K562 (cell line): ENCODE data around the gene DENND1A. TPM values are rescaled to one million over a fixed set of nuclear protein-coding genes. Genes with fewer than 3 reads are reported as not detected.

Experiments
- ATAC-seq: fragments of 200-7000 bp; cut with Tn5 transposase; 3 replicates; pipeline ENCODE4 v1.9.1; 2020; ENCODE audit warnings: moderate library complexity
- BruUV-seq: library from RNA; stranded (reverse); fragments of 400-500 nt; replicated peaks from 2 replicates; lab custom pipeline; 2021; lab: Mats Ljungman, UMichigan
- CTCF ChIA-PET: fragments of 300-600 bp; formaldehyde crosslinking; extraction: SDS; loops from one replicate; lab custom pipeline; 2021; ENCODE audit warnings: low intra/inter-chr PET ratio; lab: Yijun Ruan, JAX
- POLR2A ChIA-PET: fragments of 300-600, 350-650 bp; sonication (Branson Sonifier 250); formaldehyde crosslinking; extraction: SDS; loops from one replicate; lab custom pipeline; 2021; ENCODE audit warnings: antibody characterized with exemption, inconsistent platforms; lab: Yijun Ruan, JAX
- DNase-seq, 4 experiments: peaks; one replicate each; pipeline versions ENCODE4 v3.0.0 to v3.0.0-alpha.2; 2011 to 2018; ENCODE audit warnings: low spot score in 3 of 4, mixed read lengths in 3 of 4; ENCODE audit errors: extremely low read depth in 1 of 4
- FAIRE-seq: peaks from 2 replicates; lab custom pipeline; 2011; peaks lifted over from hg19 to GRCh38; lab: Jason Lieb, UNC
- H2AFZ ChIP-seq: 2 replicates; pipeline ENCODE4 v1.6.0; 2011; ENCODE audit warnings: low read depth, low read length, control low read depth, inconsistent platforms
- H3K27ac ChIP-seq: fragments of 200-600 bp; 3 replicates; pipeline ENCODE4 v1.8.0; 2011; ENCODE audit warnings: low read depth, mild to moderate bottlenecking, control low read depth, inconsistent platforms, low read length, moderate library complexity, mixed read lengths; ENCODE audit errors: extremely low read depth
- H3K27me3 ChIP-seq, 2 experiments: fragments of 300-600 bp in 1 of 2; 2 replicates in 1 of 2; 3 replicates in 1 of 2; pipeline versions ENCODE4 v1.6.0 to v1.8.0; 2011; ENCODE audit warnings: inconsistent platforms in 2 of 2, low read length in 2 of 2, mild to moderate bottlenecking in 1 of 2, mixed read lengths in 1 of 2, moderate library complexity in 1 of 2; ENCODE audit not compliant: control insufficient read depth in 2 of 2, insufficient read depth in 2 of 2
- H3K36me3 ChIP-seq: fragments of 300-600 bp; 3 replicates; pipeline ENCODE4 v1.8.0; 2011; ENCODE audit warnings: mild to moderate bottlenecking, low read length, inconsistent platforms; ENCODE audit not compliant: control insufficient read depth, insufficient read depth
- H3K4me1 ChIP-seq, 2 experiments: fragments of 200-600 bp in 1 of 2; replicated peaks in 1 of 2; 2 replicates in 1 of 2; 3 replicates in 1 of 2; pipeline versions ENCODE4 v1.5.1 to v1.8.0; 2011; ENCODE audit warnings: inconsistent platforms in 2 of 2, low read length in 2 of 2, mild to moderate bottlenecking in 1 of 2, mixed read lengths in 1 of 2, moderate library complexity in 1 of 2; ENCODE audit not compliant: control insufficient read depth in 2 of 2, insufficient read depth in 2 of 2
- H3K4me2 ChIP-seq: 2 replicates; pipeline ENCODE4 v1.6.1; 2011; ENCODE audit warnings: low read length, control low read depth, inconsistent platforms, mixed read lengths; ENCODE audit not compliant: insufficient read depth
- H3K4me3 ChIP-seq: fragments of 200-600 bp; sonication (generic), shearing (Covaris generic); 2 replicates; pipeline ENCODE4 v1.5.1; 2016; ENCODE audit warnings: control low read depth, inconsistent platforms
- H3K79me2 ChIP-seq: fragments of 200-600 bp; 3 replicates; pipeline ENCODE4 v1.8.0; 2011; ENCODE audit warnings: low read length, inconsistent platforms; ENCODE audit not compliant: control insufficient read depth, insufficient read depth
- H3K9ac ChIP-seq, 2 experiments: 2 replicates each; pipeline versions ENCODE4 v1.6.0 to v1.6.1; 2011; ENCODE audit warnings: low read depth in 2 of 2, low read length in 2 of 2, control low read depth in 1 of 2, inconsistent platforms in 1 of 2, mild to moderate bottlenecking in 1 of 2, mixed read lengths in 1 of 2; ENCODE audit not compliant: insufficient read depth in 1 of 2
- H3K9me1 ChIP-seq: one replicate; pipeline ENCODE4 v1.6.0; 2011; ENCODE audit warnings: inconsistent platforms, mild to moderate bottlenecking, low read length, moderate library complexity; ENCODE audit not compliant: control insufficient read depth, insufficient read depth
- H3K9me3 ChIP-seq: replicated peaks from 2 replicates; pipeline ENCODE4 v1.5.1; 2011; ENCODE audit warnings: low read depth, low read length, inconsistent platforms; ENCODE audit not compliant: control insufficient read depth, insufficient read depth
- H4K20me1 ChIP-seq: replicated peaks from 2 replicates; pipeline ENCODE4 v1.6.1; 2011; ENCODE audit warnings: low read length, inconsistent platforms, mixed read lengths; ENCODE audit not compliant: control insufficient read depth, insufficient read depth
- ARID1B ChIP-seq: fragments of 450-650 bp; IDR thresholded peaks from 2 replicates; pipeline ENCODE4 v1.6.1; 2016; ENCODE audit warnings: antibody characterized with exemption, mild to moderate bottlenecking, inconsistent platforms
- EP300 ChIP-seq: IDR thresholded peaks from 2 replicates; pipeline ENCODE4 v1.6.1; 2012; ENCODE audit warnings: low read length, improper control_type of control experiment
- FOXM1 ChIP-seq, 2 experiments: fragments of 450-650 bp in 1 of 2; sonication (generic) in 1 of 2; formaldehyde crosslinking in 1 of 2; IDR thresholded peaks; 2 replicates each; pipeline versions ENCODE4 v1.6.1 to v1.9.0; 2017 to 2022; ENCODE audit warnings: low read depth in 2 of 2, mild to moderate bottlenecking in 2 of 2, missing genetic modification reagents in 1 of 2, moderate library complexity in 1 of 2
- GATA2 ChIP-seq: sonication (generic); formaldehyde crosslinking; IDR thresholded peaks from 2 replicates; pipeline ENCODE4 v1.4.0; 2020; ENCODE audit warnings: mild to moderate bottlenecking, missing genetic modification reagents
- HNRNPH1 ChIP-seq: fragments of 200-400 bp; formaldehyde crosslinking; optimal IDR thresholded peaks from 2 replicates; pipeline ENCODE3; 2017; ENCODE audit warnings: low read depth, mild to moderate bottlenecking, low read length, moderate library complexity
- L3MBTL2 ChIP-seq: fragments of 450-650 bp; IDR thresholded peaks from 2 replicates; pipeline ENCODE4 v1.6.1; 2016; ENCODE audit warnings: mild to moderate bottlenecking, moderate library complexity
- MYBL2 ChIP-seq, 2 experiments: fragments of 450-650 bp in 1 of 2; sonication (generic) in 1 of 2; formaldehyde crosslinking in 1 of 2; IDR thresholded peaks; 2 replicates each; pipeline versions ENCODE4 v1.6.1 to v1.8.1; 2017 to 2022; ENCODE audit warnings: borderline replicate concordance in 1 of 2, inconsistent platforms in 1 of 2, low read depth in 1 of 2, mild to moderate bottlenecking in 1 of 2, missing genetic modification reagents in 1 of 2, moderate library complexity in 1 of 2
- PREB ChIP-seq: sonication (generic); formaldehyde crosslinking; IDR thresholded peaks from 2 replicates; pipeline ENCODE4 v1.8.1; 2023; ENCODE audit warnings: mild to moderate bottlenecking, missing genetic modification reagents
- TCF7 ChIP-seq: sonication (generic); IDR thresholded peaks from 2 replicates; pipeline ENCODE4 v1.6.1; 2016; ENCODE audit warnings: antibody characterized with exemption, borderline replicate concordance
- ZEB2 ChIP-seq: fragments of 450-650 bp; IDR thresholded peaks from 2 replicates; pipeline ENCODE4 v1.6.1; 2016
- ZKSCAN1 ChIP-seq: fragments of 150-350 bp; IDR thresholded peaks from 2 replicates; pipeline ENCODE4 v1.6.1; 2016; ENCODE audit warnings: low read depth, low read length
- ZNF184 ChIP-seq: sonication (generic); formaldehyde crosslinking; IDR thresholded peaks from 2 replicates; pipeline ENCODE4 v1.5.0; 2020; ENCODE audit warnings: missing genetic modification reagents
- ZNF717 ChIP-seq: fragments of 250-450 bp; sonication (Bioruptor Pico); IDR thresholded peaks from 2 replicates; pipeline ENCODE4 v1.5.0; 2021
- WGBS: fragments of 100-300 bp; shearing (Covaris generic); methylation state at CpG from one replicate; pipeline ENCODE4 v1.1.6; 2016; ENCODE audit warnings: low coverage, mixed read lengths; ENCODE audit not compliant: insufficient coverage; ENCODE audit errors: missing lambda C conversion rate; 5-methylcytosine and 5-hydroxymethylcytosine counted together
- in situ Hi-C: fragments of 300-500 bp; cut with MboI; formaldehyde crosslinking; loops from 4 replicates; pipeline ENCODE4 v1.15.0; 2018; ENCODE audit warnings: inconsistent platforms, mixed read lengths
- intact Hi-C: fragments of 100-400 bp; cut with micrococcal nuclease; formaldehyde crosslinking; loops from 2 replicates; pipeline ENCODE4 v1.14.2; 2022
- polyA plus RNA-seq, 8 experiments: library from polyadenylated mRNA; depleted of rRNA in 4 of 8; stranded (reverse) in 5 of 8; unstranded in 3 of 8; fragments of >200 nt; fragmentation: Nextera tagmentation in 2 of 8; fragmentation: Illumina TruSeq in 1 of 8; extraction: Ambion mirVana in 2 of 8; extraction: Trizol in 1 of 8; gene quantifications; 2 replicates each; pipeline versions ENCODE4 v1.2.1 to v1.2.3, GENCODE V29; 2011 to 2014; ENCODE audit warnings: inconsistent platforms in 1 of 8, missing spikeins in 1 of 8
- total RNA-seq, 7 experiments: library from RNA; depleted of rRNA in 6 of 7; stranded (reverse); fragments of >200 nt in 6 of 7; fragmentation: Illumina TruSeq in 2 of 7; extraction: Trizol in 2 of 7; gene quantifications; 2 replicates each; pipeline versions ENCODE4 v1.2.1 to v1.2.3, GENCODE V29; 2011 to 2021; ENCODE audit warnings: low replicate concordance in 1 of 7
- TF ChIP-seq, protein P1 (sequence below): fragments of 450-650 bp; IDR thresholded peaks from 2 replicates; pipeline ENCODE4 v1.6.1; 2016
- TF ChIP-seq, protein P2 (sequence below): fragments of 200-800 bp; sonication (Bioruptor generic); IDR thresholded peaks from 2 replicates; pipeline ENCODE4 v1.6.1; 2017; ENCODE audit warnings: missing genetic modification characterization, missing compliant biosample characterization

Gene DENND1A
- total and polyA plus RNA-seq, 9 of the 15 experiments (the other 6 are each of a cell fraction or from before 2014, with no cell fraction given): 7.6 to 29.5 (median 15.7) TPM

- no peak for TF ChIP-seq HNRNPH1
- no peak for TF ChIP-seq PREB (CRISPR knock-in tag)
These were observed 286.4 kb downstream of the DENND1A start (continued) for GRCh38 chr9:123643518-123643917.

DNA sequence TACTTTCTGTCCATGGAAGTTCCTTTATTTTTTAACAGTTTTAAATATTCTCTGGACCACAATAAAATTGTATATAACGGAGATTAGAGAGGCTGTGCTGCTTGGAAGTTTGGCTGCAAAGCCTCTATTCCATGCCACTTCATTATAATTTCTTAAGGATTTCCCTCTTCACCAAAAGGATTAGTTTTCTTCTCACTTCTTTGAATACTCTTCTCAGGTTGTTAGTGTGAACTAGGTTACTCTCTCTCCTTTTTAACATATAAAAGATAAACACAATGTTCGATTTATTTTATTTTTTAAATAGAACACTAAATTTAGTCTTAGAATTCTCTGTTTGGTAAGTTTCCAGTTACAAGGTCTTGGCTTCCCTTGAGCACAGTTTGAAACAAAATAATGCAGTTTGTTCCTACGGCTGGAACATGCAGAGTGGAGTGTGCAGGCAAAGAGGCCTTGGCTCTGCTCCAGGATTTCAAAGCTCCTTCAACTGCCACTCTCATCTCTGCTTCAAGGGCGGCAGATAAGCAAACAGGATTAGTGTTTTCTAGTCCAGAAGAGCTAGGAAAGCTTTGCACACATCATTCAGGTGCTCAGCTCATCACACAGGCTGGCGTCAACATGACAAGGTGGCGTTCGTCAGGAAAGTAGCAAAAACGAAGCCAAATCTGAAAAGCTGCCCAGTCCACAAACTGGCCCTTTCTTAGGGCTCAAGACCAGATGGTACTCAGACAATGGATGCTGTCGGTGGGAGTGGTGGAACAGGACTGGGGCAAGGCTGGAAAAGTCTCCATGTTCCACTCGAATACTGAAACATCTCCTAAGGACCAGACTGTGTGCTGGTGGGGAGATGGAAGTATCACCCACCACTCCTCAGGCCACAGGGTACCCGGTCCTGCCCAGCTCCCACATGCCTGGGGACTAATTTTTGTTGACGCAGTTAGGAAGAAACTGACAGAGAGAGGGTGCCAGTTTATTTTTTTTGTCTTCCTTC lies 287.3 kb downstream of the DENND1A start:
- Histone ChIP-seq H3K4me3 (no peak overlapping the region), H3K27me3 (no peaks in the 10 kb centered on the region), H3K27ac (peak overlapping the region; percentile 25; the same call in 1 of the 3 replicates), H3K9ac (no peak overlapping the region; a peak in 1 of 4 replicates), H3K9me3 (no peaks in the 10 kb centered on the region), H3K4me2 (no peak overlapping the region), H3K36me3 (no peaks in the 10 kb centered on the region), H3K9me1 (no peaks in the 10 kb centered on the region), H3K4me1 (peaks cover 7 to 9% of the 10 kb centered on the region in 2 experiments; a peak in 3 of 5 replicates), H4K20me1 (0 out of 2 replicates have a peak, but pooled peaks cover 5% of the 10 kb centered on the region), H2AFZ (no peak overlapping the region), H3K79me2 (no peaks in the 10 kb centered on the region)
- DNase-seq (peak in 2 of 4 experiments; percentile 35 to 76), FAIRE-seq (peak; percentile 75), ATAC-seq (peak; percentile 87)
- POLR2A ChIA-PET: interaction anchor here (0.6 to 1.5 kb wide), 3 partner anchors 11 to 33 kb away, joined by 3 to 4 read pairs (median 3); no protein-coding TSS in a partner anchor
- BruUV-seq: no TSS peak
- in situ Hi-C loops (no loop called here), intact Hi-C loops (no loop called here)
- CTCF ChIA-PET: no interaction called here
- 28% methylated on average over 12 of the region's 12 CpGs for WGBS
- TF ChIP-seq L3MBTL2 (0 out of 2 replicates have a peak, but pooled peaks have one; percentile 24), GATA2 (peak; percentile 32; the same call in 1 of the 2 replicates), ZNF184 (CRISPR knock-in tag) (no peak), ZKSCAN1 (no peak), EP300 (peak; percentile 60), MYBL2 (IDR thresholded peaks at IDR 0.05; ENCODE audit: low read depth) (peak; percentile 83), MYBL2 (CRISPR knock-in tag; IDR thresholded peaks at IDR 0.05; ENCODE audit: borderline replicate concordance) (no peak), ZEB2 (0 out of 2 replicates have a peak, but pooled peaks have one; percentile 45), ARID1B (peak; percentile 31; the same call in 1 of the 2 replicates), ZNF717 (no peak), TCF7 (peak; percentile 45; the same call in 1 of the 2 replicates), FOXM1 (IDR thresholded peaks at IDR 0.05; ENCODE audit: low read depth) (peak; percentile 55; the same call in 1 of the 2 replicates), FOXM1 (CRISPR knock-in tag; IDR thresholded peaks at IDR 0.05; ENCODE audit: low read depth) (no peak)
- TF ChIP-seq, protein P1, sequence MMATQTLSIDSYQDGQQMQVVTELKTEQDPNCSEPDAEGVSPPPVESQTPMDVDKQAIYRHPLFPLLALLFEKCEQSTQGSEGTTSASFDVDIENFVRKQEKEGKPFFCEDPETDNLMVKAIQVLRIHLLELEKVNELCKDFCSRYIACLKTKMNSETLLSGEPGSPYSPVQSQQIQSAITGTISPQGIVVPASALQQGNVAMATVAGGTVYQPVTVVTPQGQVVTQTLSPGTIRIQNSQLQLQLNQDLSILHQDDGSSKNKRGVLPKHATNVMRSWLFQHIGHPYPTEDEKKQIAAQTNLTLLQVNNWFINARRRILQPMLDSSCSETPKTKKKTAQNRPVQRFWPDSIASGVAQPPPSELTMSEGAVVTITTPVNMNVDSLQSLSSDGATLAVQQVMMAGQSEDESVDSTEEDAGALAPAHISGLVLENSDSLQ: peak; percentile 81
- TF ChIP-seq, protein P2, sequence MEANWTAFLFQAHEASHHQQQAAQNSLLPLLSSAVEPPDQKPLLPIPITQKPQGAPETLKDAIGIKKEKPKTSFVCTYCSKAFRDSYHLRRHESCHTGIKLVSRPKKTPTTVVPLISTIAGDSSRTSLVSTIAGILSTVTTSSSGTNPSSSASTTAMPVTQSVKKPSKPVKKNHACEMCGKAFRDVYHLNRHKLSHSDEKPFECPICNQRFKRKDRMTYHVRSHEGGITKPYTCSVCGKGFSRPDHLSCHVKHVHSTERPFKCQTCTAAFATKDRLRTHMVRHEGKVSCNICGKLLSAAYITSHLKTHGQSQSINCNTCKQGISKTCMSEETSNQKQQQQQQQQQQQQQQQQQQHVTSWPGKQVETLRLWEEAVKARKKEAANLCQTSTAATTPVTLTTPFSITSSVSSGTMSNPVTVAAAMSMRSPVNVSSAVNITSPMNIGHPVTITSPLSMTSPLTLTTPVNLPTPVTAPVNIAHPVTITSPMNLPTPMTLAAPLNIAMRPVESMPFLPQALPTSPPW (CRISPR knock-in tag): no peak
